Panc1 (cell line): ENCODE data around the gene FAM163B. TPM values are rescaled to one million over a fixed set of nuclear protein-coding genes. Genes with fewer than 3 reads are reported as not detected.

Source experiments
- ATAC-seq: fragments of 200-7000 bp; cut with Tn5 transposase; 2 replicates; pipeline ENCODE4 v1.9.1; 2020; ENCODE audit warnings: mild to moderate bottlenecking, moderate library complexity
- BruUV-seq: library from RNA; stranded (reverse); fragments of 400-500 nt; replicated peaks from 2 replicates; lab custom pipeline; 2021; lab: Mats Ljungman, UMichigan
- CTCF ChIA-PET: fragments of 300-600 bp; sonication (Branson Sonifier 250); formaldehyde crosslinking; loops from one replicate; lab custom pipeline; 2022; ENCODE audit warnings: antibody characterized with exemption; lab: Charles Lee
- POLR2A ChIA-PET: fragments of 300-600 bp; sonication (Branson Sonifier 250); formaldehyde crosslinking; loops from one replicate; lab custom pipeline; 2022; ENCODE audit warnings: antibody characterized with exemption; lab: Charles Lee
- DNase-seq: peaks from one replicate; pipeline ENCODE4 v3.0.0-alpha.2; 2010; ENCODE audit warnings: low read depth, low spot score
- H3K27ac ChIP-seq: 2 replicates; pipeline ENCODE4 v1.5.1; 2011; ENCODE audit warnings: mild to moderate bottlenecking, low read length, inconsistent platforms
- H3K27me3 ChIP-seq: fragments of 200-500 bp; sonication (Bioruptor generic); 2 replicates; pipeline ENCODE4 v1.6.0; 2014; ENCODE audit warnings: low read length, inconsistent platforms; ENCODE audit not compliant: control insufficient read depth, insufficient read depth
- H3K36me3 ChIP-seq: fragments of 200-500 bp; sonication (Bioruptor generic); 2 replicates; pipeline ENCODE4 v1.5.1; 2014; ENCODE audit warnings: inconsistent platforms, mild to moderate bottlenecking, low read length, moderate library complexity; ENCODE audit not compliant: control insufficient read depth, insufficient read depth
- H3K4me1 ChIP-seq: 2 replicates; pipeline ENCODE4 v1.5.1; 2011; ENCODE audit warnings: inconsistent platforms, mild to moderate bottlenecking, low read length, moderate library complexity; ENCODE audit not compliant: control insufficient read depth, insufficient read depth
- H3K4me3 ChIP-seq, 2 experiments: 2 replicates each; pipeline ENCODE4 v1.5.1; 2011 to 2012; ENCODE audit warnings: low read depth in 2 of 2, low read length in 2 of 2, mild to moderate bottlenecking in 2 of 2, inconsistent platforms in 1 of 2, moderate library complexity in 1 of 2
- H3K9me3 ChIP-seq: fragments of 200-500 bp; sonication (Bioruptor generic); 2 replicates; pipeline ENCODE4 v1.5.1; 2014; ENCODE audit warnings: low read depth, mild to moderate bottlenecking, inconsistent platforms, low read length, moderate library complexity; ENCODE audit not compliant: control insufficient read depth, insufficient read depth
- POLR2AphosphoS5 ChIP-seq: IDR thresholded peaks from 2 replicates; pipeline ENCODE4 v1.6.1; 2012; ENCODE audit warnings: mild to moderate bottlenecking, low read depth, low read length, moderate library complexity
- SIN3A ChIP-seq: IDR thresholded peaks from 2 replicates; pipeline ENCODE4 v1.6.1; 2012; ENCODE audit warnings: low read depth, mild to moderate bottlenecking, low read length, moderate library complexity, borderline replicate concordance; ENCODE audit not compliant: insufficient read depth
- TCF7L2 ChIP-seq: IDR thresholded peaks from 2 replicates; pipeline ENCODE4 v1.6.1; 2011; ENCODE audit warnings: mild to moderate bottlenecking, low read depth, low read length, inconsistent platforms
- in situ Hi-C: cut with HindIII; loops from 2 replicates; pipeline ENCODE4 v1.10.0; 2016; ENCODE audit warnings: low sequenced_read_pairs, low pct_unique_long_range_greater_than_20kb
- intact Hi-C: fragments of 100-400 bp; cut with micrococcal nuclease; formaldehyde crosslinking; loops from one replicate; pipeline ENCODE4 v1.10.0; 2022; ENCODE audit not compliant: unreplicated experiment
- total RNA-seq: library from RNA; stranded (reverse); gene quantifications from one replicate; pipeline ENCODE4 v1.2.1, GENCODE V29; 2021; ENCODE audit not compliant: unreplicated experiment
- TF ChIP-seq, protein P1 (sequence below), 2 experiments: IDR thresholded peaks; 2 replicates each; pipeline ENCODE4 v1.6.1; 2011 to 2012; ENCODE audit warnings: low read depth in 2 of 2, control low read depth in 1 of 2, low read length in 1 of 2, mild to moderate bottlenecking in 1 of 2, moderate library complexity in 1 of 2; ENCODE audit not compliant: insufficient read depth in 1 of 2
- TF ChIP-seq, protein P2 (sequence below): fragments of 450-650 bp; IDR thresholded peaks from 2 replicates; pipeline ENCODE4 v1.5.1; 2017; ENCODE audit warnings: mild to moderate bottlenecking

Gene FAM163B
- total RNA-seq, 1 experiment from 2014 or later: not detected

DNA sequence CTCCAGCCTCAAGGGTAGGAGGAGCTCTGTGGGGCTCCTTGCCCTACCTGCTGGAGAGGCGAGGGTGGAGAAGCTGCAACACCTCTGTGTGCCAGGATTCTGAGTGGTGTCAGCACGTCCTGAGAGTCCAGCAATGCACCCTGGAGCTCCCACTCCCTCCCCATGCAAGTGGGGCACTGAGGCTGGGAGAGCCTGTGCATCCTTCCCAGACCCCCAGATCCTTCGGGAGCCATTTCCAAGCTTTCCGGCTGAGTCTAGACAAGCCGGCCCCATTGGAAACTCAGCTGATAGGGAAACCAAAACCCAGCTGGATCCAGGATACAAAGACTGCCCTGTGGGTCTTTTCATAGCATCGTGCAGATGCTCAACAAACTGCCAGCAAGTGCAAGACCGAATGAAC, 1.8 kb downstream of the FAM163B start:
- ChIA-PET POLR2A (no interaction called here), CTCF (no interaction called here)
- Histone ChIP-seq H3K4me3 (no peak overlapping the region), H3K4me1 (no peaks in the 10 kb centered on the region), H3K9me3 (no peaks in the 10 kb centered on the region), H3K36me3 (no peaks in the 10 kb centered on the region), H3K27ac (no peak overlapping the region), H3K27me3 (peaks cover 4% of the 10 kb centered on the region; the same call in 1 of the 2 replicates)
- BruUV-seq: no TSS peak
- DNase-seq (no peak), ATAC-seq (no peak)
- TF ChIP-seq, protein P1, sequence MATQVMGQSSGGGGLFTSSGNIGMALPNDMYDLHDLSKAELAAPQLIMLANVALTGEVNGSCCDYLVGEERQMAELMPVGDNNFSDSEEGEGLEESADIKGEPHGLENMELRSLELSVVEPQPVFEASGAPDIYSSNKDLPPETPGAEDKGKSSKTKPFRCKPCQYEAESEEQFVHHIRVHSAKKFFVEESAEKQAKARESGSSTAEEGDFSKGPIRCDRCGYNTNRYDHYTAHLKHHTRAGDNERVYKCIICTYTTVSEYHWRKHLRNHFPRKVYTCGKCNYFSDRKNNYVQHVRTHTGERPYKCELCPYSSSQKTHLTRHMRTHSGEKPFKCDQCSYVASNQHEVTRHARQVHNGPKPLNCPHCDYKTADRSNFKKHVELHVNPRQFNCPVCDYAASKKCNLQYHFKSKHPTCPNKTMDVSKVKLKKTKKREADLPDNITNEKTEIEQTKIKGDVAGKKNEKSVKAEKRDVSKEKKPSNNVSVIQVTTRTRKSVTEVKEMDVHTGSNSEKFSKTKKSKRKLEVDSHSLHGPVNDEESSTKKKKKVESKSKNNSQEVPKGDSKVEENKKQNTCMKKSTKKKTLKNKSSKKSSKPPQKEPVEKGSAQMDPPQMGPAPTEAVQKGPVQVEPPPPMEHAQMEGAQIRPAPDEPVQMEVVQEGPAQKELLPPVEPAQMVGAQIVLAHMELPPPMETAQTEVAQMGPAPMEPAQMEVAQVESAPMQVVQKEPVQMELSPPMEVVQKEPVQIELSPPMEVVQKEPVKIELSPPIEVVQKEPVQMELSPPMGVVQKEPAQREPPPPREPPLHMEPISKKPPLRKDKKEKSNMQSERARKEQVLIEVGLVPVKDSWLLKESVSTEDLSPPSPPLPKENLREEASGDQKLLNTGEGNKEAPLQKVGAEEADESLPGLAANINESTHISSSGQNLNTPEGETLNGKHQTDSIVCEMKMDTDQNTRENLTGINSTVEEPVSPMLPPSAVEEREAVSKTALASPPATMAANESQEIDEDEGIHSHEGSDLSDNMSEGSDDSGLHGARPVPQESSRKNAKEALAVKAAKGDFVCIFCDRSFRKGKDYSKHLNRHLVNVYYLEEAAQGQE (IDR thresholded peaks at IDR 0.05; ENCODE audit: insufficient read depth in 1 of 2, low read depth in 2 of 2, low read length in 1 of 2): no peak
- in situ Hi-C loops: no loop called here
- intact Hi-C loops: no loop called here

DNA sequence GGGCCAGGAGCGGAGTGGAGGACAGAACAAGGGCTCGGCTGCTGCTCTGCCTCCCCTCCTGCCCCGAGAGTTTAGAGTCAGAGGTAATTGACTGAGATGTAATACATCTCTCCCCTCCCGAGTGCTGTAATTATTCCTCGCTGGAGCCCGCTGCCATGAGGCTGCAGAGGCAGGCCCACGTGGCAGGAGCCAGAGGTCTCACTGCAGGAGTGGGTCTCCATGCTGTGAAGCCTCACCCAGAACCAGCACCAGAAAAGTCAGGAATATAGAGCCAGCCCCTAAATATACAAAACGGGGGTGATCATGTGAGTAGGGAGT, 2.5 kb downstream of the FAM163B start:
- in situ Hi-C loops: no loop called here
- Histone ChIP-seq H3K27ac (no peak overlapping the region), H3K4me1 (no peaks in the 10 kb centered on the region), H3K9me3 (no peaks in the 10 kb centered on the region), H3K4me3 (no peak overlapping the region), H3K36me3 (no peaks in the 10 kb centered on the region), H3K27me3 (peaks cover 2% of the 10 kb centered on the region; the same call in 1 of the 2 replicates)
- POLR2A ChIA-PET: no interaction called here
- ATAC-seq: no peak
- intact Hi-C loops: no loop called here
- no peak for DNase-seq
- CTCF ChIA-PET: no interaction called here
- BruUV-seq: no TSS peak
- TF ChIP-seq, protein P2, sequence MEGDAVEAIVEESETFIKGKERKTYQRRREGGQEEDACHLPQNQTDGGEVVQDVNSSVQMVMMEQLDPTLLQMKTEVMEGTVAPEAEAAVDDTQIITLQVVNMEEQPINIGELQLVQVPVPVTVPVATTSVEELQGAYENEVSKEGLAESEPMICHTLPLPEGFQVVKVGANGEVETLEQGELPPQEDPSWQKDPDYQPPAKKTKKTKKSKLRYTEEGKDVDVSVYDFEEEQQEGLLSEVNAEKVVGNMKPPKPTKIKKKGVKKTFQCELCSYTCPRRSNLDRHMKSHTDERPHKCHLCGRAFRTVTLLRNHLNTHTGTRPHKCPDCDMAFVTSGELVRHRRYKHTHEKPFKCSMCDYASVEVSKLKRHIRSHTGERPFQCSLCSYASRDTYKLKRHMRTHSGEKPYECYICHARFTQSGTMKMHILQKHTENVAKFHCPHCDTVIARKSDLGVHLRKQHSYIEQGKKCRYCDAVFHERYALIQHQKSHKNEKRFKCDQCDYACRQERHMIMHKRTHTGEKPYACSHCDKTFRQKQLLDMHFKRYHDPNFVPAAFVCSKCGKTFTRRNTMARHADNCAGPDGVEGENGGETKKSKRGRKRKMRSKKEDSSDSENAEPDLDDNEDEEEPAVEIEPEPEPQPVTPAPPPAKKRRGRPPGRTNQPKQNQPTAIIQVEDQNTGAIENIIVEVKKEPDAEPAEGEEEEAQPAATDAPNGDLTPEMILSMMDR: no peak
- no peak for TF ChIP-seq TCF7L2
- TF ChIP-seq, protein P1 (IDR thresholded peaks at IDR 0.05; ENCODE audit: insufficient read depth in 1 of 2, low read depth in 2 of 2, low read length in 1 of 2): no peak
- no peak for TF ChIP-seq SIN3A
- TF ChIP-seq POLR2AphosphoS5: no peak
